Stimulated activated CD4-positive, alpha-beta T cell treated with anti-CD3 and anti-CD28 coated beads, Interleukin-15, amount 100 ng/mL, for 24 hours (primary cell): ENCODE results near the gene ETFA.
"Not testable (repeated sequence)": the region's sequence is repeated elsewhere in the genome, so short reads cannot be mapped to it uniquely, and the experiment has no call there.

Experiments used
- DNase-seq: peaks from one replicate; pipeline ENCODE4 v3.0.0-alpha.2; 2020

ETFA gene

GRCh38 chr15:76267077-76267476 lies 44.2 kb downstream of the ETFA start:
- DNase-seq = no peak

- not testable (repeated sequence) for DNase-seq
These were observed 45.5 kb downstream of the ETFA start for GRCh38 chr15:76265769-76266168.

GRCh38 chr15:76260246-76260938 lies 50.9 kb downstream of the ETFA start:
- DNase-seq = no peak

GRCh38 chr15:76259392-76259791 lies 51.9 kb downstream of the ETFA start:
- no peak for DNase-seq

- DNase-seq = no peak
These were observed 52.8 kb downstream of the ETFA start for GRCh38 chr15:76258460-76258859.

- no peak for DNase-seq
These were observed 57.4 kb downstream of the ETFA start for GRCh38 chr15:76253691-76254473.

GRCh38 chr15:76252249-76252648 lies 59.0 kb downstream of the ETFA start:
- no peak for DNase-seq

GRCh38 chr15:76251717-76252116 lies 59.6 kb downstream of the ETFA start:
- DNase-seq = no peak

- no peak for DNase-seq
These were observed 66.1 kb downstream of the ETFA start for GRCh38 chr15:76245072-76245610.

GRCh38 chr15:76239786-76240185 lies 71.5 kb downstream of the ETFA start:
- DNase-seq = no peak

GRCh38 chr15:76236350-76236749 lies 74.9 kb downstream of the ETFA start:
- DNase-seq = no peak

GRCh38 chr15:76235186-76235826 lies 76.0 kb downstream of the ETFA start:
- no peak for DNase-seq

- no peak for DNase-seq
These were observed 76.9 kb downstream of the ETFA start for GRCh38 chr15:76234337-76234889.

GRCh38 chr15:76233921-76234320 lies 77.3 kb downstream of the ETFA start:
- no peak for DNase-seq

GRCh38 chr15:76229266-76229665 lies 82.0 kb downstream of the ETFA start:
- no peak for DNase-seq

GRCh38 chr15:76223521-76223920 lies 87.7 kb downstream of the ETFA start:
- no peak for DNase-seq

GRCh38 chr15:76222159-76222558 lies 89.1 kb downstream of the ETFA start:
- DNase-seq = no peak

- no peak for DNase-seq
These were observed 90.0 kb downstream of the ETFA start for GRCh38 chr15:76221085-76221767.

GRCh38 chr15:76217882-76218217 lies 93.4 kb downstream of the ETFA start:
- DNase-seq = no peak

GRCh38 chr15:76217029-76217881 lies 94.0 kb downstream of the ETFA start:
- DNase-seq = no peak

GRCh38 chr15:76215634-76216033 lies 95.6 kb downstream of the ETFA start:
- DNase-seq = no peak

- no peak for DNase-seq
These were observed 101.3 kb downstream of the ETFA start for GRCh38 chr15:76209942-76210341.
